Right lobe of liver (tissue), 6 donors: ENCODE data around the gene ATOH8. TPM values are rescaled to one million over a fixed set of nuclear protein-coding genes. Genes with fewer than 3 reads are reported as not detected.

ENCODE experiments used
- ATAC-seq, 4 donors: fragments of 200-7000 bp; cut with Tn5 transposase; one replicate each; pipeline ENCODE4 v1.9.1; 2020; ENCODE audit warnings: mild to moderate bottlenecking in 4 of 4, moderate library complexity in 4 of 4
- DNase-seq, 3 donors: peaks; one replicate each; pipeline ENCODE4 v3.0.0-alpha.2; 2020
- H3K27ac ChIP-seq, 3 donors: fragments of 200-600 bp; one replicate each; pipeline ENCODE4 v1.8.0; 2022
- H3K27me3 ChIP-seq, 2 donors: fragments of 200-600 bp; one replicate each; pipeline ENCODE4 v1.8.0; 2022
- H3K36me3 ChIP-seq, 4 donors: fragments of 200-600 bp; sonication (generic) in 1 of 4; one replicate each; pipeline versions ENCODE4 v1.5.1 to v1.8.0; 2017 to 2022; ENCODE audit warnings: control low read depth in 1 of 4
- H3K4me1 ChIP-seq, 4 donors: fragments of 200-600 bp; sonication (generic) in 1 of 4; one replicate each; pipeline versions ENCODE4 v1.5.1 to v1.8.0; 2017 to 2022; ENCODE audit warnings: control low read depth in 1 of 4
- H3K4me3 ChIP-seq, 3 donors: fragments of 200-600 bp; one replicate each; pipeline ENCODE4 v1.8.0; 2022
- H3K9me3 ChIP-seq, 4 donors: fragments of 200-600 bp; sonication (generic) in 1 of 4; one replicate each; pipeline versions ENCODE4 v1.5.1 to v1.8.0; 2017 to 2022; ENCODE audit warnings: control low read depth in 1 of 4
- POLR2A ChIP-seq: fragments of 450-650 bp; IDR thresholded peaks from one replicate; pipeline ENCODE4 v1.6.1; 2017; ENCODE audit warnings: antibody characterized with exemption, mild to moderate bottlenecking
- WGBS: methylation state at CpG from one replicate; pipeline ENCODE4 v1.1.6; 2018; ENCODE audit warnings: low coverage, low lambda C conversion rate; ENCODE audit not compliant: insufficient coverage; ENCODE audit errors: missing lambda C conversion rate; 5-methylcytosine and 5-hydroxymethylcytosine counted together
- intact Hi-C, 2 donors: fragments of 100-400 bp; cut with DNase I; formaldehyde crosslinking; loops; one replicate each; pipeline versions ENCODE4 v1.11.2 to v1.14.1; 2022
- total RNA-seq, 6 experiments: library from RNA; depleted of rRNA in 2 of 6; stranded (reverse); fragments of >200 nt in 2 of 6; fragmentation: NEBNext Ultra II Directional in 3 of 6; extraction: Animal tissue kit (Norgen Biotek cat#: 25700) in 3 of 6; gene quantifications; one replicate each; pipeline versions ENCODE4 v1.1.0 to v1.2.4, GENCODE V29; 2016 to 2023
- TF ChIP-seq, protein P1 (sequence below), 4 donors: fragments of 200-600 bp in 3 of 4; fragments of 450-650 bp in 1 of 4; IDR thresholded peaks; one replicate each; pipeline versions ENCODE4 v1.5.1 to v1.8.0; 2016 to 2022; ENCODE audit warnings: antibody characterized with exemption in 4 of 4, mild to moderate bottlenecking in 2 of 4
- donor health status: DM: no; HTN: yes; CAD: no.
- donor health status: DM: no; HTN: no; CAD: no.
- donor health status: DM: no; HTN: no; CAD: no.
- donor health status: DM: no; HTN: yes; CAD: no.
- donor health status: DM: no; HTN: yes; CAD: no.

ATOH8 gene
- total RNA-seq, 6 experiments from 2014 or later = 5.3 to 78.0 (median 46.2) TPM

DNA sequence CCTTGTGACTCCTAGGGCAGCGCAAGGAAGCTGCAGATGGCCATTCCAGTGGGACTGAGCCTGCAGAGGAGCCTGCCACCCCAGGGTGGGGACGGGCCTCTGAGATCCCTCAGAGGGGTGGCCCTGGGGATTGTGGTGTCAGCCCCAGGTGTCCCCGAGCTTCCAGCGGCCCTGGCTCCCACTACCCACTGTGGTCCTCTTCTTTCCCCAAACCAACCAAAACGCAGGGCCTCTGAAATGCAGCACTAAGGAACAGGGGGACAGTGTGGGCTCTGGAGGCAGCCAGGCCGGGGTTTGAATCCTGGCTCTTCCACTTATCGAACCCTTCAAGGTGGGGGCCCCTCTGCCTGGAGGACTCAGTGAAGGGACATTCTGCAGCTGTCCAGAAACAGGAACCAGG is 32.7 kb downstream of the ATOH8 start:
- DNase-seq (no peak), ATAC-seq (no peak)
- intact Hi-C loops = no loop called here
- no peak overlapping the region for H3K27ac ChIP-seq
- H3K4me1 ChIP-seq = peaks cover 0 to 14% (median 0%) of the 10 kb centered on the region in 4 donors
- no CpG with 5 or more reads among the region's 7 CpGs for WGBS
- H3K36me3 ChIP-seq = peaks cover 0 to 23% (median 0%) of the 10 kb centered on the region in 4 donors
- no peak overlapping the region for H3K4me3 ChIP-seq
- H3K9me3 ChIP-seq = no peaks in the 10 kb centered on the region
- TF ChIP-seq, protein P1, sequence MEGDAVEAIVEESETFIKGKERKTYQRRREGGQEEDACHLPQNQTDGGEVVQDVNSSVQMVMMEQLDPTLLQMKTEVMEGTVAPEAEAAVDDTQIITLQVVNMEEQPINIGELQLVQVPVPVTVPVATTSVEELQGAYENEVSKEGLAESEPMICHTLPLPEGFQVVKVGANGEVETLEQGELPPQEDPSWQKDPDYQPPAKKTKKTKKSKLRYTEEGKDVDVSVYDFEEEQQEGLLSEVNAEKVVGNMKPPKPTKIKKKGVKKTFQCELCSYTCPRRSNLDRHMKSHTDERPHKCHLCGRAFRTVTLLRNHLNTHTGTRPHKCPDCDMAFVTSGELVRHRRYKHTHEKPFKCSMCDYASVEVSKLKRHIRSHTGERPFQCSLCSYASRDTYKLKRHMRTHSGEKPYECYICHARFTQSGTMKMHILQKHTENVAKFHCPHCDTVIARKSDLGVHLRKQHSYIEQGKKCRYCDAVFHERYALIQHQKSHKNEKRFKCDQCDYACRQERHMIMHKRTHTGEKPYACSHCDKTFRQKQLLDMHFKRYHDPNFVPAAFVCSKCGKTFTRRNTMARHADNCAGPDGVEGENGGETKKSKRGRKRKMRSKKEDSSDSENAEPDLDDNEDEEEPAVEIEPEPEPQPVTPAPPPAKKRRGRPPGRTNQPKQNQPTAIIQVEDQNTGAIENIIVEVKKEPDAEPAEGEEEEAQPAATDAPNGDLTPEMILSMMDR (IDR thresholded peaks at IDR 0.05) = no peak
- TF ChIP-seq POLR2A = no peak
- no peaks in the 10 kb centered on the region for H3K27me3 ChIP-seq

GRCh38 chr2:85786865-85787264 is 33.1 kb downstream of the ATOH8 start:
- peaks cover 0 to 14% (median 0%) of the 10 kb centered on the region in 4 donors for H3K4me1 ChIP-seq
- 20% methylated on average over 1 of the region's 14 CpGs for WGBS
- no peaks in the 10 kb centered on the region for H3K9me3 ChIP-seq
- no peaks in the 10 kb centered on the region for H3K27me3 ChIP-seq
- H3K27ac ChIP-seq = no peak overlapping the region
- H3K4me3 ChIP-seq = no peak overlapping the region
- DNase-seq = no peak
- intact Hi-C loops = no loop called here
- ATAC-seq = no peak
- TF ChIP-seq POLR2A = no peak
- H3K36me3 ChIP-seq = peaks cover 0 to 23% (median 0%) of the 10 kb centered on the region in 4 donors

DNA sequence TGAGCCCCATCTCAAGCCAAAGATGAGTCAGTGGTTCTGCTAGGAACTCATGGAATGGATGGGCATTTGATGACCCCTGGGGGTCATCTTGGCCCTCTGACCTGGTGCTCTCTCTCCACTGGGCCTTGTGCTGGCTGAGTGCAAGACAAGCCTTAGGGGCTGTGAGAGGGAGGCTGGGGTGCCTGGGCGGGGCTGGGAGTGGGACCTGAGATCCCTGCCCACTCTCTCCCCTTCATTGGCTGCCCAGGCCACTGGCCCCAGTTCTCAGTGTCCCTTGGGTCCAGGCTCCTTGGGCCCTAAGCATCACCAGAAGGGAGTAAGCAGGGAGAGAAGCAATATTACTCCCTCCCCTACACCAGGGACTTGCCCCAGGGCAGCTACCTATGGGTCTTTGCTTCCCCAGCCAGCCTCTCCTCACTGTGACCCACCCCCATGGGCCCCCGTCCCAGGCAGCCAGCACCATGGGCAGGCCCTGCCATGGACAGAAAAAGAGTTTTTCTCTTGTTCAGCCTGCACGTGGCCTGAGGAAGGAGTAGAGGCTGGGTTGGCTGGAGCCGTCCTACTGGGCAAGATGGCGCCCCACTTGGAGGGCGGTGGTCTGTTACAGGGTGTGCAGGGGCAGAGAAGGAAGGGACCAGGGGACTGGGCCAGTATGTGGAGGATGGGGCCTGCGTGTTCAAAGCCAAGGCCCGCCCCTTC is 33.6 kb downstream of the ATOH8 start:
- Histone ChIP-seq H3K27ac (peak overlapping the region in 1 of 3 donors; percentile 47), H3K27me3 (no peaks in the 10 kb centered on the region), H3K36me3 (peaks cover 0 to 22% (median 0%) of the 10 kb centered on the region in 4 donors), H3K4me3 (no peak overlapping the region), H3K9me3 (no peaks in the 10 kb centered on the region), H3K4me1 (peaks cover 0 to 16% (median under 1%) of the 10 kb centered on the region in 4 donors)
- TF ChIP-seq, protein P1 (IDR thresholded peaks at IDR 0.05) = no peak
- no peak for TF ChIP-seq POLR2A
- intact Hi-C loops = no loop called here
- ATAC-seq = peak in 1 of 4 donors; percentile 2
- peak in 1 of 3 donors; percentile 39 for DNase-seq
- 79% methylated on average over 6 of the region's 8 CpGs for WGBS

- H3K4me3 ChIP-seq = no peak overlapping the region
- peaks cover 0 to 21% (median 2%) of the 10 kb centered on the region in 4 donors for H3K4me1 ChIP-seq
- ATAC-seq = peak; percentile 22 to 77 (median 42)
- no peak for TF ChIP-seq POLR2A
- intact Hi-C loops = no loop called here
- H3K27ac ChIP-seq = peak overlapping the region in 1 of 3 donors; percentile 47
- WGBS = 53% methylated on average over 4 of the region's 6 CpGs
- H3K36me3 ChIP-seq = peaks cover 0 to 16% (median 0%) of the 10 kb centered on the region in 4 donors
- peak in 1 of 3 donors; percentile 55 for DNase-seq
- no peaks in the 10 kb centered on the region for H3K27me3 ChIP-seq
- no peaks in the 10 kb centered on the region for H3K9me3 ChIP-seq
These were observed 34.2 kb downstream of the ATOH8 start for GRCh38 chr2:85787981-85788340.

DNA sequence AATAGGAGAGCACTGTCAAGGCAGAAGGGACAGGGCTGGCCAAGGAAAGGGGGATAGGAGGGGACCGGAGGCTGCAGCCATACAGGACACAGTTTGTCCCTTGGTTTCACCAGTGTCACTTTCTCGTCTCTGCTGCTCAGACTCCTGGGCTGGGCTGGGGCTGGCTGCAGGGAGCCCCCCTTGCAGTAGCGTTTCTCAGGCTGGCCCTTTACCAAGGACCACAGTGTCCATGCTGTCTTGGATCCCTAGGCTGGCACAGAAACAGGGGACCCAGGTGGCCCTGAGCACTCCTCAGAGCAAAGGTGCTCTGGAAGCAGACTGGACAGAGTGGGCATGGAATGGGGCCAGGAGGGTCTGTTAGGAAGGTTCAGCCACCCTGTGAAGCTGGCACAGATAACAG is 34.8 kb downstream of the ATOH8 start:
- ATAC-seq (no peak), DNase-seq (peak in 1 of 3 donors; percentile 33)
- TF ChIP-seq POLR2A = no peak
- TF ChIP-seq, protein P1 (IDR thresholded peaks at IDR 0.05) = no peak
- H3K9me3 ChIP-seq = no peaks in the 10 kb centered on the region
- H3K27ac ChIP-seq = no peak overlapping the region
- no peak overlapping the region for H3K4me3 ChIP-seq
- no peaks in the 10 kb centered on the region for H3K27me3 ChIP-seq
- intact Hi-C loops = no loop called here
- H3K36me3 ChIP-seq = peaks cover 0 to 15% (median 0%) of the 10 kb centered on the region in 4 donors
- 93% methylated on average over 3 of the region's 3 CpGs for WGBS
- peaks cover 0 to 27% (median 4%) of the 10 kb centered on the region in 4 donors for H3K4me1 ChIP-seq
